PC-9 (cell line): ENCODE results near the gene BTG4. TPM values are rescaled to one million over a fixed set of nuclear protein-coding genes. Genes with fewer than 3 reads are reported as not detected.

ENCODE experiments used
- BruUV-seq: library from RNA; stranded (reverse); fragments of 400-500 nt; replicated peaks from 2 replicates; lab custom pipeline; 2021; lab: Mats Ljungman, UMichigan
- CTCF ChIA-PET: fragments of 300-600 bp; sonication (Branson Sonifier 250); formaldehyde crosslinking; loops from one replicate; lab custom pipeline; 2022; ENCODE audit warnings: antibody characterized with exemption; lab: Charles Lee
- POLR2A ChIA-PET: fragments of 300-600 bp; sonication (Branson Sonifier 250); formaldehyde crosslinking; loops from one replicate; lab custom pipeline; 2022; ENCODE audit warnings: antibody characterized with exemption; ENCODE audit not compliant: unreplicated experiment; lab: Charles Lee
- DNase-seq, 2 experiments: peaks; one replicate each; pipeline versions ENCODE4 v3.0.0 to v3.0.0-alpha.2; 2015 to 2022; ENCODE audit warnings: mixed read lengths in 1 of 2
- H2AFZ ChIP-seq: fragments of 200-600 bp; sonication (generic); 2 replicates; pipeline ENCODE4 v1.8.1; 2017; ENCODE audit warnings: antibody characterized with exemption
- H3F3A ChIP-seq: fragments of 200-600 bp; sonication (generic); 2 replicates; pipeline ENCODE4 v1.8.1; 2017; ENCODE audit warnings: antibody characterized with exemption, mild to moderate bottlenecking, low read depth; ENCODE audit not compliant: insufficient read depth
- H3K27ac ChIP-seq: fragments of 200-600 bp; sonication (generic); 2 replicates; pipeline ENCODE4 v1.6.1; 2016; ENCODE audit warnings: mixed run types
- H3K27me3 ChIP-seq: fragments of 200-600 bp; sonication (generic); 2 replicates; pipeline ENCODE4 v1.6.1; 2016; ENCODE audit warnings: low read depth, mixed run types; ENCODE audit not compliant: insufficient read depth
- H3K36me3 ChIP-seq: fragments of 200-600 bp; sonication (generic); 2 replicates; pipeline ENCODE4 v1.6.1; 2016; ENCODE audit warnings: low read depth, mixed run types
- H3K4me1 ChIP-seq: fragments of 200-600 bp; sonication (generic); replicated peaks from 2 replicates; pipeline ENCODE4 v1.6.1; 2016; ENCODE audit warnings: mixed run types; ENCODE audit not compliant: insufficient read depth
- H3K4me2 ChIP-seq: fragments of 200-600 bp; sonication (generic); 2 replicates; pipeline ENCODE4 v1.6.1; 2017; ENCODE audit warnings: mixed run types
- H3K4me3 ChIP-seq: fragments of 200-600 bp; sonication (generic); 2 replicates; pipeline ENCODE4 v1.6.1; 2016; ENCODE audit warnings: mixed run types
- H3K79me2 ChIP-seq: fragments of 200-600 bp; sonication (generic); 2 replicates; pipeline ENCODE4 v1.6.1; 2017; ENCODE audit warnings: low read depth, mixed run types
- H3K9me2 ChIP-seq: fragments of 200-600 bp; sonication (generic); 2 replicates; pipeline ENCODE4 v1.8.1; 2017; ENCODE audit warnings: mild to moderate bottlenecking; ENCODE audit not compliant: insufficient read depth
- H3K9me3 ChIP-seq: fragments of 200-600 bp; sonication (generic); 2 replicates; pipeline ENCODE4 v1.8.1; 2016; ENCODE audit warnings: low read depth; ENCODE audit not compliant: insufficient read depth
- H4K20me1 ChIP-seq: fragments of 200-600 bp; sonication (generic); 2 replicates; pipeline ENCODE4 v1.8.1; 2017; ENCODE audit not compliant: insufficient read depth
- CTCF ChIP-seq: fragments of 200-600 bp; sonication (generic); conservative IDR thresholded peaks from 2 replicates; pipeline ENCODE4 v1.6.1; 2017; ENCODE audit warnings: mixed run types, antibody characterized with exemption, mild to moderate bottlenecking, moderate library complexity
- EZH2 ChIP-seq: fragments of 200-600 bp; sonication (generic); IDR thresholded peaks from 2 replicates; pipeline ENCODE4 v1.8.0; 2017; ENCODE audit warnings: antibody characterized with exemption, low read depth
- intact Hi-C: fragments of 100-400 bp; cut with micrococcal nuclease; formaldehyde crosslinking; loops from one replicate; pipeline ENCODE4 v1.10.0; 2022; ENCODE audit not compliant: unreplicated experiment
- microRNA-seq: library from miRNA; unstranded; fragments of <30 nt; microRNA quantifications from one replicate; pipeline ENCODE4 v1.2.0, GENCODE V29; 2021; ENCODE audit warnings: borderline number of aligned reads, borderline replicate concordance
- total RNA-seq: library from RNA; stranded (reverse); gene quantifications from 2 replicates; pipeline ENCODE4 v1.2.3, GENCODE V29; 2021

The BTG4 gene
- total RNA-seq, 1 experiment from 2014 or later = not detected

DNA sequence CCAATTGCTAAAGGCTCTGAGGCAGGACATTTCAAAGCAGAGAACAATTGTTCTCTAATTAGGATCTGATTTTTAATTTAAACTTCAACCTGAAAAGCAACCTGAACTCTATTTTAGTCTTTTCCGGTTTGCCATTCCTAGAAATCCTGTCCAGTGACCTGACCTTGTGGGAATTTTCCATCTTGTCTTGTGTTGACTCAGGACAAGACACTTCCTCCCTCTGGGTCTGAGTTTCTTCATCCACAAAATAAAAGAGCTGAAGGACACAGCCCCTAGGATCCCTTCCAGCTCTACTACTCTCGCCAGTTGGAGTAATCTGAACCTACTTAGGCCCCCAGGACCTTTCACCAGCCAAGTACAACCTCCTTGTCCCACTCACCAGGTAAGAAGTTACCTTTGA lies 66.6 kb downstream of the BTG4 start:
- DNase-seq = no peak
- TF ChIP-seq EZH2 = no peak
- no peak for TF ChIP-seq CTCF
- no TSS peak for BruUV-seq
- Histone ChIP-seq H3K4me1 (no peaks in the 10 kb centered on the region), H3K9me2 (no peaks in the 10 kb centered on the region), H3K79me2 (no peaks in the 10 kb centered on the region), H3K4me3 (no peak overlapping the region), H3K27ac (no peak overlapping the region), H3K36me3 (no peaks in the 10 kb centered on the region), H3K9me3 (no peaks in the 10 kb centered on the region), H2AFZ (no peak overlapping the region), H3F3A (no peaks in the 10 kb centered on the region), H3K4me2 (no peak overlapping the region), H4K20me1 (no peaks in the 10 kb centered on the region), H3K27me3 (no peaks in the 10 kb centered on the region)
- intact Hi-C loops = loop anchor here (5.0 kb wide), 2 partner anchors 998 to 1013 kb away; no protein-coding TSS in a partner anchor
- POLR2A ChIA-PET = interaction anchor here (0.5 kb wide), 1 partner anchor 641 kb away, joined by 5 read pairs; the partner anchor contains the start of genes SDHD and TIMM8B
- CTCF ChIA-PET = interaction anchor here (0.6 to 1.1 kb wide), 4 partner anchors 76 to 999 kb away, joined by 3 to 16 read pairs (median 7); no protein-coding TSS in a partner anchor

Small RNA genes lying within 50 kb of the gene (microRNA-seq; reads per million reads assigned to microRNA genes)
- 44.4 reads per million, percentile 42 among the genes with 10 or more reads in this experiment for gene MIR34B
- gene MIR34C = 561 reads per million, percentile 69 among the genes with 10 or more reads in this experiment

Other genes starting within 250 kb of the BTG4 start
- gene POU2AF3, start 213.8 kb downstream of the BTG4 start, total RNA-seq = 3.0 and 3.9 TPM in 2 replicates
- gene POU2AF1, start 133.1 kb downstream of the BTG4 start, total RNA-seq = 0.37 TPM in 1 of 2 replicates, not detected in the other
- not detected in 2 replicates for gene HOATZ, start 2.4 kb upstream of the BTG4 start, total RNA-seq
- gene LAYN, start 28.3 kb upstream of the BTG4 start, total RNA-seq = 19.9 and 22.2 TPM in 2 replicates
- gene SIK2, start 90.1 kb upstream of the BTG4 start, total RNA-seq = 16.2 and 16.6 TPM in 2 replicates